Measurements from ENCODE around the gene PROS1. TPM values are rescaled to one million over a fixed set of nuclear protein-coding genes. Genes with fewer than 3 reads are reported as not detected.
"Not testable (repeated sequence)": the region's sequence is repeated elsewhere in the genome, so short reads cannot be mapped to it uniquely, and the experiment has no call there.

The PROS1 gene
- total and polyA plus RNA-seq, 12 donors, result 6.6 to 34.6 (median 19.2) TPM

DNA sequence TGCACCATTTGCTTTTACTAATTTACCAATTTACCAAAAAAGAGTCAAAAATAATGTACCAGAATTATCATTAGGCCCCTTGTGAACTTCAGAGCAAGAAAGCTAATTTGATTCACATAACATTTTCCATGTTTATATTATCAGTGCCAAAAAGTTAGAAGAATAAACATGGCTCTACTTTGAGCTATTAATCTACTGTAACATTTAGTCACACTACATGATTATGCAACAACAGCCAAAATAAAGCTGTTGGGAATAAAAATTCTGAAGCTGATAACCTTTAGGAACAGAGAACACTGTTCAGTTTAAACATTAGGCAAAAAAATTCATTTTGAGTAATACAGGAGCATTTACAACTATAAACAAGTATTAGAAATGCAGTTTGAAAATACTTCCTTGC, 63.6 kb downstream of the PROS1 start:
- TF ChIP-seq POLR2A (IDR thresholded peaks at IDR 0.05), result no peak
- no peak for TF ChIP-seq CTCF (IDR thresholded peaks at IDR 0.05)
- Histone ChIP-seq H3K27ac (no peak overlapping the region), H3K9me3 (replicated peaks in 1 of 3) (no peaks in the 10 kb centered on the region)

DNA sequence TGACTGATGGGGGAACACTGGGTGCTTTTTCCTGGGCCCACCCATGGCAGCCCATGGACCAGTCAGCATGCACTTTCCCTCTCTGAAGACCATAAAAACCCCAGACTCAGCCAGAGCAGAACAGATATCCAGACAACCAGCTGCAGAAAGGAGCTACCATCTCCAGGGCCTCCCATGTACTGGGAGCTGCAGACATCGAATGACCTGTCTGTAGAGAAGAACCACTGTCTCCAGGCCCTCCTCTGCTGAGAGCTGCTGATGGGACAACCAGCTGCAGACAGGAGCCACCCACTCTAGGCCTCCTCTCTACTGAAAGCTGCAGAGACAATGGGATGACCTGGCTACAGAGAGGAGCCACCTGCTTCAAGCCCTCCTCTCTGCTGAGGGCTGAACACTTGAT, 66.6 kb downstream of the PROS1 start:
- H3K4me1 ChIP-seq (replicated peaks in 1 of 2), result no peaks in the 10 kb centered on the region
- no peaks in the 10 kb centered on the region for H3K9me3 ChIP-seq (replicated peaks in 1 of 3)
- intact Hi-C loops (cut with DNase I), result no loop called here
- no peaks in the 10 kb centered on the region for H3K36me3 ChIP-seq (replicated peaks in 1 of 2)
- no peaks in the 10 kb centered on the region for H3K27me3 ChIP-seq
- H3K4me3 ChIP-seq, result no peak overlapping the region
- DNase-seq, result no peak
- WGBS, 4 donors, result 56 to 84% (median 72%) methylated on average over 1 of the region's 1 CpG
- no peak overlapping the region for H3K27ac ChIP-seq
- TF ChIP-seq CTCF (IDR thresholded peaks at IDR 0.05), result no peak
- no peak for TF ChIP-seq POLR2A (IDR thresholded peaks at IDR 0.05)

More for the DNA sequence above, 63.6 kb downstream of the PROS1 start:
- intact Hi-C loops (cut with DNase I), result no loop called here
- Histone ChIP-seq H3K36me3 (replicated peaks in 1 of 2) (no peaks in the 10 kb centered on the region), H3K4me3 (no peak overlapping the region), H3K4me1 (replicated peaks in 1 of 2) (no peaks in the 10 kb centered on the region), H3K27me3 (no peaks in the 10 kb centered on the region)
- DNase-seq, result no peak

GRCh38 chr3:93906245-93906644, 67.5 kb downstream of the PROS1 start:
- intact Hi-C loops (cut with DNase I), result no loop called here
- no peak for TF ChIP-seq POLR2A (IDR thresholded peaks at IDR 0.05)
- no peak for TF ChIP-seq CTCF (IDR thresholded peaks at IDR 0.05)
- no peaks in the 10 kb centered on the region for H3K36me3 ChIP-seq (replicated peaks in 1 of 2)
- 82 to 92% (median 90%) methylated on average over 2 to 9 of the region's 9 CpGs for WGBS, 4 donors
- H3K4me1 ChIP-seq (replicated peaks in 1 of 2), result no peaks in the 10 kb centered on the region
- H3K9me3 ChIP-seq (replicated peaks in 1 of 3), result no peaks in the 10 kb centered on the region
- no peak for DNase-seq
- no peak overlapping the region for H3K27ac ChIP-seq
- no peak overlapping the region for H3K4me3 ChIP-seq
- no peaks in the 10 kb centered on the region for H3K27me3 ChIP-seq

GRCh38 chr3:93904568-93904967, 69.1 kb downstream of the PROS1 start:
- TF ChIP-seq POLR2A (IDR thresholded peaks at IDR 0.05) (no peak), CTCF (IDR thresholded peaks at IDR 0.05) (no peak)
- H3K4me3 ChIP-seq, result no peak overlapping the region
- no peaks in the 10 kb centered on the region for H3K27me3 ChIP-seq
- 79 to 94% (median 90%) methylated on average over 1 of the region's 1 CpG for WGBS, 4 donors
- intact Hi-C loops (cut with DNase I), result no loop called here
- DNase-seq, result no peak
- no peaks in the 10 kb centered on the region for H3K36me3 ChIP-seq (replicated peaks in 1 of 2)
- H3K9me3 ChIP-seq (replicated peaks in 1 of 3), result no peaks in the 10 kb centered on the region
- H3K27ac ChIP-seq, result no peak overlapping the region
- H3K4me1 ChIP-seq (replicated peaks in 1 of 2), result no peaks in the 10 kb centered on the region

- H3K4me1 ChIP-seq (replicated peaks in 1 of 2); H3K4me3 ChIP-seq; H3K27me3 ChIP-seq; H3K9me3 ChIP-seq (replicated peaks in 1 of 3); intact Hi-C loops (cut with DNase I); DNase-seq; H3K27ac ChIP-seq; H3K36me3 ChIP-seq (replicated peaks in 1 of 2): not testable (repeated sequence)
- 49 to 79% (median 60%) methylated on average over 3 of the region's 3 CpGs for WGBS, 4 donors
Observed at GRCh38 chr3:93878250-93879017, 95.3 kb downstream of the PROS1 start.

GRCh38 chr3:93877427-93877826, 96.3 kb downstream of the PROS1 start:
- not testable (repeated sequence) for DNase-seq
- WGBS, 4 donors, result 81 to 89% (median 85%) methylated on average over 4 of the region's 4 CpGs

GRCh38 chr3:93873412-93873811, 100.3 kb downstream of the PROS1 start:
- H3K4me1 ChIP-seq (replicated peaks in 1 of 2); intact Hi-C loops (cut with DNase I); H3K4me3 ChIP-seq; H3K36me3 ChIP-seq (replicated peaks in 1 of 2); H3K9me3 ChIP-seq (replicated peaks in 1 of 3); DNase-seq; H3K27me3 ChIP-seq; H3K27ac ChIP-seq: not testable (repeated sequence)

More at GRCh38 chr3:93877427-93877826, 96.3 kb downstream of the PROS1 start:
- H3K4me3 ChIP-seq; H3K27me3 ChIP-seq; H3K27ac ChIP-seq; H3K4me1 ChIP-seq (replicated peaks in 1 of 2); intact Hi-C loops (cut with DNase I); H3K36me3 ChIP-seq (replicated peaks in 1 of 2); H3K9me3 ChIP-seq (replicated peaks in 1 of 3): not testable (repeated sequence)
